Left lung (tissue), 10 donors: ENCODE measurements around the gene RASL10B. TPM values are rescaled to one million over a fixed set of nuclear protein-coding genes. Genes with fewer than 3 reads are reported as not detected.

Experiments used
- ATAC-seq: fragments of 200-7000 bp; cut with Tn5 transposase; one replicate; pipeline ENCODE4 v1.9.1; 2020; ENCODE audit warnings: moderate library complexity
- DNase-seq, 4 donors: peaks; one replicate each; pipeline ENCODE4 v3.0.0-alpha.2; 2013 to 2020
- H3K27ac ChIP-seq, 2 donors: fragments of 200-600 bp; sonication (generic) in 1 of 2; one replicate each; pipeline versions ENCODE4 v1.5.0 to v1.8.0; 2020 to 2021
- H3K27me3 ChIP-seq, 2 donors: fragments of 200-600 bp; sonication (generic) in 1 of 2; one replicate each; pipeline versions ENCODE4 v1.5.0 to v1.8.0; 2020 to 2021
- H3K36me3 ChIP-seq, 2 donors: fragments of 200-600 bp; sonication (generic) in 1 of 2; one replicate each; pipeline versions ENCODE4 v1.5.0 to v1.8.0; 2020 to 2021
- H3K4me1 ChIP-seq, 2 donors: fragments of 200-600 bp; one replicate each; pipeline ENCODE4 v1.8.0; 2021
- H3K4me3 ChIP-seq, 2 donors: fragments of 200-600 bp; sonication (generic) in 1 of 2; one replicate each; pipeline versions ENCODE4 v1.5.0 to v1.8.0; 2020 to 2021; ENCODE audit warnings: mild to moderate bottlenecking in 1 of 2
- H3K9me3 ChIP-seq, 2 donors: fragments of 200-600 bp; sonication (generic) in 1 of 2; one replicate each; pipeline versions ENCODE4 v1.5.0 to v1.8.0; 2020 to 2021
- CTCF ChIP-seq, 2 donors: fragments of 200-600 bp; sonication (generic) in 1 of 2; IDR thresholded peaks; one replicate each; pipeline versions ENCODE4 v1.5.0 to v1.8.0; 2021; ENCODE audit warnings: antibody characterized with exemption in 2 of 2
- intact Hi-C, 2 donors: fragments of 100-400 bp; cut with DNase I; formaldehyde crosslinking; loops; one replicate each; pipeline versions ENCODE4 v1.11.2 to v1.14.2; 2022
- polyA plus RNA-seq, 6 donors: library from polyadenylated mRNA; unstranded; fragments of 120-200 nt; gene quantifications; one replicate each; pipeline ENCODE4 v1.2.1, GENCODE V29; 2013; ENCODE audit not compliant: insufficient read length in 6 of 6
- total RNA-seq, 2 donors: library from RNA; stranded (reverse); fragmentation: NEBNext Ultra II Directional; extraction: Animal tissue kit (Norgen Biotek cat#: 25700); gene quantifications; one replicate each; pipeline ENCODE4 v1.2.1, GENCODE V29; 2021
- donor health status: DM: no; HTN: yes; CAD: no.
- donor health status: DM: no; HTN: no; CAD: no.

The RASL10B gene
- total and polyA plus RNA-seq, 8 donors, result 0.52 to 3.4 (median 3.0) TPM

- intact Hi-C loops, result no loop called here
- no peak for TF ChIP-seq CTCF (IDR thresholded peaks at IDR 0.05)
- peaks cover 0 to 81% of the 10 kb centered on the region in 2 donors for H3K36me3 ChIP-seq
- no peak for DNase-seq
- no peaks in the 10 kb centered on the region for H3K9me3 ChIP-seq
- no peak overlapping the region for H3K27ac ChIP-seq
- ATAC-seq, result no peak
- H3K4me3 ChIP-seq, result no peak overlapping the region
- H3K4me1 ChIP-seq, result peaks cover 0 to 1% of the 10 kb centered on the region in 2 donors
- H3K27me3 ChIP-seq, result peaks cover 0 to under 1% of the 10 kb centered on the region in 2 donors
These were observed 5.7 kb upstream of the RASL10B start for GRCh38 chr17:35725802-35726126.

DNA sequence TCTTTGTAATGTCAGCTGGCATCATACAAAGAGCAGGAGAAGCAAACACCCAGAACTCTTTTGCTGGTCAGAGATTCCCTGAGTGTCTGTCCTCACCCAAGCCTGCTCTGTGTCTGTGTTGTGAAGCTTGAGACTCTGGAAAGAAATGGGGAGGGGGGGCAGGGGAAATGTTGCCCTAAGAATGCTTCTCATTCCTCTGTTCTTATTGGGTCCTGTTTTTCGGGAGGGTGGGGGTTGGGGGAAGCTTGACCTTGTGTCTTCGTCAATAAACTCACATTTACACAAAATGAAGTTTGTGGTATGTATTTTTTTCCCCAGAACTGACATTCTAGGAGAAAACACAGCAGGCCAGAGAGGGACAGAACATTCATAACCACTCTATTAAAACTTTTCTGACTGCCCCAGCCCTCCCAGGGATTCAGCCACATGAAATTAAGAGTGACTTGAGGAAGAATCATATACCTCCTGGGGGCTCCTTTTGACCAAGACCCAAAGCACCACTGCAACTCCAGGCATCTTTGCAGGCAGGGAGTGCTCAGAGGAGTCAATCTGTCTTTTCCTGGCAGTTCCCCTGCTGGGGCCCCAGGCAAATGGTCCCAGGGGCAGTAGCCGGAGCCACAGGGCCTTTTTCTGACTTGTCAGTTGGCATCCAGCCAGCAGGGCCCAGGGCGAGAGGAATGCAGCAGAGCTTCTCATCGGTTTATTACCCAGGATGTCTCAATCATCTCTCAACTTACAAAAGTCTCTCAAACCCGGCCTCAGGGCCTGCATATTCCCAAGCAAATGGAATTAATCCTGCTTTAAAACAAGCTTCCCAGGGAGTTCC, 5.1 kb upstream of the RASL10B start:
- Histone ChIP-seq H3K36me3 (peaks cover 0 to 76% of the 10 kb centered on the region in 2 donors), H3K9me3 (no peaks in the 10 kb centered on the region), H3K4me3 (no peak overlapping the region), H3K4me1 (peaks cover 3 to 7% of the 10 kb centered on the region in 2 donors), H3K27ac (no peak overlapping the region), H3K27me3 (peaks cover 0 to 6% of the 10 kb centered on the region in 2 donors)
- no peak for ATAC-seq
- TF ChIP-seq CTCF (IDR thresholded peaks at IDR 0.05), result no peak
- peak in 1 of 4 donors; percentile 14 for DNase-seq
- intact Hi-C loops, result no loop called here

GRCh38 chr17:35726953-35727460, 4.4 kb upstream of the RASL10B start:
- DNase-seq, result no peak
- no peak for TF ChIP-seq CTCF (IDR thresholded peaks at IDR 0.05)
- H3K27me3 ChIP-seq, result peaks cover 0 to 13% of the 10 kb centered on the region in 2 donors

DNA sequence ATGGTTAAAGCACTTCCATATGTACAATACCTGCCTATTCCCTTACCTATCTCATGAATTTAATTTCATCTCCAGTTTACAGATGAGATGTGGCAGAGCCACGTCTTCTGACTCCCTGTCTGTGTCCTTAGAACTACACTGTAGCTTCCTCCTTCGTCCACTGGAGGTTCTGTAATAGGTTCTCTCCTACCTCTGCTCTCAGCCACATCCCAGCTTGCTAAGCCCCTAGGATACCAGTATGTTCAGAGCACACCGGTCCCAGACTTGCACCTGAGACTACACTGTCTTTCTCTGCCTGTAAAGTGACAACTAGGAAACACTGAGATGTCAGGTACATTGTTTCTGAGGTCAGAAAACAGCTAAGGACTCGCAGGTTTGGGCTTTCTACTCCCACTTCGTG, 3.8 kb upstream of the RASL10B start:
- Histone ChIP-seq H3K27me3 (peaks cover 0 to 19% of the 10 kb centered on the region in 2 donors), H3K36me3 (peaks cover 0 to 64% of the 10 kb centered on the region in 2 donors), H3K9me3 (no peaks in the 10 kb centered on the region), H3K4me3 (no peak overlapping the region), H3K4me1 (peaks cover 3 to 9% of the 10 kb centered on the region in 2 donors), H3K27ac (no peak overlapping the region)
- ATAC-seq (no peak), DNase-seq (no peak)
- intact Hi-C loops, result no loop called here
- no peak for TF ChIP-seq CTCF (IDR thresholded peaks at IDR 0.05)

More at GRCh38 chr17:35726953-35727460, 4.4 kb upstream of the RASL10B start:
- Histone ChIP-seq H3K4me3 (no peak overlapping the region), H3K27ac (no peak overlapping the region), H3K4me1 (peaks cover 3 to 9% of the 10 kb centered on the region in 2 donors), H3K36me3 (peaks cover 0 to 70% of the 10 kb centered on the region in 2 donors), H3K9me3 (no peaks in the 10 kb centered on the region)
- intact Hi-C loops, result no loop called here
- ATAC-seq, result no peak

GRCh38 chr17:35728551-35728950, 2.9 kb upstream of the RASL10B start:
- ATAC-seq (no peak), DNase-seq (no peak)
- TF ChIP-seq CTCF (IDR thresholded peaks at IDR 0.05), result no peak
- Histone ChIP-seq H3K27me3 (peaks cover 0 to 21% of the 10 kb centered on the region in 2 donors), H3K36me3 (peaks cover 0 to 54% of the 10 kb centered on the region in 2 donors), H3K4me3 (no peak overlapping the region), H3K4me1 (peaks cover 3 to 9% of the 10 kb centered on the region in 2 donors), H3K9me3 (no peaks in the 10 kb centered on the region), H3K27ac (no peak overlapping the region)
- intact Hi-C loops, result no loop called here
